Measurements from ENCODE around the gene TMEM132E. TPM values are rescaled to one million over a fixed set of nuclear protein-coding genes. Genes with fewer than 3 reads are reported as not detected.

The TMEM132E gene
- total and polyA plus RNA-seq, 2 of the 4 experiments (the other 2 are of a cell fraction) = not detected

DNA sequence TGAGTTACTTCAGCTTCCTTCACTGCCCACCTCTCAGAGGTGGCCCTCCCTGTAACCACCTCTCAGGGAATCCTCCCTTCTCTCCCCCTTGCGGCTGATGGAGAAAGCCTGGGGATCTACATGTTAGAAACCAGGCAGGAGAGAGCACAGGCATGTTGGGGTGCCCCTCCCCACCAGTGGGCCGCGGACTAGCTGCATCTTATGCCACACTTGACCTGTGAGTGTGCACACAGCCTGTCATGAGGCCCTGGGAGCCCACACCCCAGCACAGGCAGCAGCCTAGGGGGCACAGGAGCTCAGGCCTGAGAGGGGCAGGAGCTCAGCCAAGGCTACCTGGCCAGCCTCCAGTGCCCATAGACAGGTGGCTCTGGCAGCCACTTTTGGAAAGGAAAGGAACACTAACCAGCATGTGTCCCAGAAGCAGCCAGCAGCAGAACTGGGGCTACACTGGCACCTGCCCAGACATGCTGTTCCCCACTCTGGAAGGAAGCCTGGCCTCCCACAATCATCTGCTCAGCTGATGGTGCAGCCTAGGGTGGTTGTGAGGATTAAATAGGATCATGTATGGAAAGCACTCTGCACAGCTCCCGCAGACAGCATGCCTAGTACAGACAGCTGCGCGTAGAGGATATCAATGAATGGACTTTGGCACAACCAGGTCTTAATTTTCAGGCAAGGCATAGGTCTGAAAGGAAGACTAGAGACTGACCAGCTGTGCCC is 60.5 kb downstream of the TMEM132E start:
- CTCF ChIA-PET = no interaction called here

More for the DNA sequence above, 60.5 kb downstream of the TMEM132E start:
- WGBS, 2 experiments (ENCODE audit: extremely low coverage in 2 of 2, insufficient read length in 1 of 2) = 82% methylated on average over 3 of the region's 6 CpGs; no CpG with 5 or more reads in 1 of the 2 experiments
- TF ChIP-seq POLR2A (IDR thresholded peaks at IDR 0.05; ENCODE audit: low read depth, low read length) (no peak), RCOR1 (IDR thresholded peaks at IDR 0.05; ENCODE audit: insufficient replicate concordance, low read length) (no peak), BHLHE40 (IDR thresholded peaks at IDR 0.05; ENCODE audit: low read depth, low read length) (no peak), CEBPB (IDR thresholded peaks at IDR 0.05; ENCODE audit: low read depth, low read length) (no peak), SMC3 (IDR thresholded peaks at IDR 0.05; ENCODE audit: low read depth, low read length) (no peak)
- TF ChIP-seq, protein P1, sequence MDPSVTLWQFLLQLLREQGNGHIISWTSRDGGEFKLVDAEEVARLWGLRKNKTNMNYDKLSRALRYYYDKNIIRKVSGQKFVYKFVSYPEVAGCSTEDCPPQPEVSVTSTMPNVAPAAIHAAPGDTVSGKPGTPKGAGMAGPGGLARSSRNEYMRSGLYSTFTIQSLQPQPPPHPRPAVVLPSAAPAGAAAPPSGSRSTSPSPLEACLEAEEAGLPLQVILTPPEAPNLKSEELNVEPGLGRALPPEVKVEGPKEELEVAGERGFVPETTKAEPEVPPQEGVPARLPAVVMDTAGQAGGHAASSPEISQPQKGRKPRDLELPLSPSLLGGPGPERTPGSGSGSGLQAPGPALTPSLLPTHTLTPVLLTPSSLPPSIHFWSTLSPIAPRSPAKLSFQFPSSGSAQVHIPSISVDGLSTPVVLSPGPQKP (IDR thresholded peaks at IDR 0.05; ENCODE audit: borderline replicate concordance, low read depth, low read length) = no peak
- intact Hi-C loops (cut with micrococcal nuclease) = no loop called here
- Histone ChIP-seq H3K56ac (ENCODE audit: extremely low read depth, insufficient read depth, low read length) (no peak overlapping the region), H2BK20ac (ENCODE audit: low read depth, low read length) (no peak overlapping the region), H3K36me3 (ENCODE audit: control insufficient read depth, insufficient read depth, low read length) (no peaks in the 10 kb centered on the region), H4K91ac (ENCODE audit: insufficient read depth, low read depth, low read length) (no peak overlapping the region), H3K27me3 (ENCODE audit: control insufficient read depth, insufficient read depth, low read length) (peaks cover 11% of the 10 kb centered on the region; the same call in 1 of the 2 replicates), H3K18ac (ENCODE audit: low read depth, low read length) (no peak overlapping the region), H3K4me3 (ENCODE audit: insufficient read depth, low read depth, low read length) (no peak overlapping the region), H3K79me1 (ENCODE audit: low read depth in 1 of 2, low read length in 2 of 2) (no peaks in the 10 kb centered on the region), H3K9me3 (ENCODE audit: control insufficient read depth, insufficient read depth, low read length) (no peaks in the 10 kb centered on the region), H2BK5ac (ENCODE audit: low read depth, low read length, poor library complexity, severe bottlenecking) (no peak overlapping the region), H2BK15ac (ENCODE audit: low read depth, low read length) (no peak overlapping the region), H3K14ac (replicated peaks; ENCODE audit: low read depth, low read length) (no peak overlapping the region), H2BK120ac (ENCODE audit: low read depth, low read length) (no peak overlapping the region), H2AK9ac (replicated peaks; ENCODE audit: low read depth, low read length, poor library complexity) (no peak overlapping the region), H3K4me2 (ENCODE audit: low read depth, low read length) (no peak overlapping the region), H2AK5ac (ENCODE audit: low read depth, low read length) (no peak overlapping the region), H3K9me1 (ENCODE audit: insufficient read depth, low read length) (no peaks in the 10 kb centered on the region), H3K4ac (ENCODE audit: low read depth, low read length) (no peak overlapping the region), H3K27ac (ENCODE audit: insufficient read depth, low read length) (no peak overlapping the region), H4K5ac (ENCODE audit: low read depth, low read length) (no peak overlapping the region), H2AFZ (replicated peaks; ENCODE audit: low read length, poor library complexity) (no peak overlapping the region), H4K8ac (ENCODE audit: low read depth in 2 of 2, low read length in 2 of 2) (no peak overlapping the region), H4K20me1 (ENCODE audit: insufficient read depth, low read length) (no peaks in the 10 kb centered on the region), H3K23ac (ENCODE audit: low read depth, low read length) (no peak overlapping the region), H3K9ac (ENCODE audit: low read depth, low read length) (no peak overlapping the region), H3K4me1 (ENCODE audit: control insufficient read depth, insufficient read depth, low read length) (no peaks in the 10 kb centered on the region)
- no peak for DNase-seq
- ATAC-seq (ENCODE audit: low read depth) = no peak
- in situ Hi-C loops (cut with MboI; ENCODE audit: low sequenced_read_pairs) = loop anchor here (5.0 to 25.0 kb wide), 2 partner anchors 218 to 472 kb away; partner anchors contain the start of genes FNDC8 and RAD51D
- dilution Hi-C loops (cut with HindIII; ENCODE audit: low sequenced_read_pairs, unreplicated experiment) = no loop called here
- POLR2A ChIA-PET (ENCODE audit: unreplicated experiment) = no interaction called here
- no TSS peak for BruUV-seq (replicated peaks)

Measured in IMR-90 (cell line).